ENCODE data around the gene THOC5. TPM values are rescaled to one million over a fixed set of nuclear protein-coding genes. Genes with fewer than 3 reads are reported as not detected.
"Not testable (repeated sequence)": the region's sequence is repeated elsewhere in the genome, so short reads cannot be mapped to it uniquely, and the experiment has no call there.

THOC5 gene
- total RNA-seq, 1 donor from 2014 or later, result 80.3 TPM

DNA sequence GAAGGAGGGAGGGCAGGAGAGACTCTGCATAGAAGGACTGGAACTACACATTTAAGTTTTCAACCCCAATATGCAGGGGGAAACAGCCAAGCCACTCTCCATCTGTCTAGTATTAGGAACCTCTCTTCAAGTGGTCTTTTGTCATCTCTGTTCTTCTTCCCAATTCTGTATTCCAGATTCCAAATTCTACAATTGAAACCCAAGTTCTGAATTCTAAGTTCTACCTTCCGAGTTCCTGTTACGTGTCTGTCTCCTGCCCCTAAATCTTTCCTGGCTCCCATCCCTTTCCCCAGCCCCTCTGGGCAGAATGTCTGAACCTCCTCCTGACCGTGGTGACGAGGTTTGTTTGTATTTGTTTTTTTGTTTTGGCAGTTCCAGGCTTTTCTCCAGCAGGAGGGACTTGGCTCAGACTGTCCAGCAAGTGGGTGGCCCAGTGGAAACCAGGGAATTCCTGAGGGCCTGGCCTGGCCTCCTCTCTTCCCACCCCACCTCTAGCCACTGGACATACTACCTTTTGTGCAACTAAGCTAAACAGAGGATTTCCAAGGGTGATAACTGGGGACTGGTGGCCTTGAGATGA lies 1.6 kb upstream of the THOC5 start:
- no peaks in the 10 kb centered on the region for H3K27me3 Mint-ChIP-seq
- TF ChIP-seq, protein P1, sequence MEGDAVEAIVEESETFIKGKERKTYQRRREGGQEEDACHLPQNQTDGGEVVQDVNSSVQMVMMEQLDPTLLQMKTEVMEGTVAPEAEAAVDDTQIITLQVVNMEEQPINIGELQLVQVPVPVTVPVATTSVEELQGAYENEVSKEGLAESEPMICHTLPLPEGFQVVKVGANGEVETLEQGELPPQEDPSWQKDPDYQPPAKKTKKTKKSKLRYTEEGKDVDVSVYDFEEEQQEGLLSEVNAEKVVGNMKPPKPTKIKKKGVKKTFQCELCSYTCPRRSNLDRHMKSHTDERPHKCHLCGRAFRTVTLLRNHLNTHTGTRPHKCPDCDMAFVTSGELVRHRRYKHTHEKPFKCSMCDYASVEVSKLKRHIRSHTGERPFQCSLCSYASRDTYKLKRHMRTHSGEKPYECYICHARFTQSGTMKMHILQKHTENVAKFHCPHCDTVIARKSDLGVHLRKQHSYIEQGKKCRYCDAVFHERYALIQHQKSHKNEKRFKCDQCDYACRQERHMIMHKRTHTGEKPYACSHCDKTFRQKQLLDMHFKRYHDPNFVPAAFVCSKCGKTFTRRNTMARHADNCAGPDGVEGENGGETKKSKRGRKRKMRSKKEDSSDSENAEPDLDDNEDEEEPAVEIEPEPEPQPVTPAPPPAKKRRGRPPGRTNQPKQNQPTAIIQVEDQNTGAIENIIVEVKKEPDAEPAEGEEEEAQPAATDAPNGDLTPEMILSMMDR (IDR thresholded peaks at IDR 0.05; ENCODE audit: unreplicated experiment), result no peak
- H3K9me3 Mint-ChIP-seq (ENCODE audit: low read depth), result peaks cover 3% of the 10 kb centered on the region
- peaks cover 6% of the 10 kb centered on the region for H3K4me1 Mint-ChIP-seq (ENCODE audit: low read depth)
- H3K4me3 Mint-ChIP-seq (ENCODE audit: low read depth), result peak overlapping the region; percentile 21
- no peak for DNase-seq (ENCODE audit: low spot score, unreplicated experiment)
- H3K27ac Mint-ChIP-seq, result peak overlapping the region; percentile 57
- peaks cover 29% of the 10 kb centered on the region for H3K36me3 Mint-ChIP-seq (ENCODE audit: insufficient read depth)

DNA sequence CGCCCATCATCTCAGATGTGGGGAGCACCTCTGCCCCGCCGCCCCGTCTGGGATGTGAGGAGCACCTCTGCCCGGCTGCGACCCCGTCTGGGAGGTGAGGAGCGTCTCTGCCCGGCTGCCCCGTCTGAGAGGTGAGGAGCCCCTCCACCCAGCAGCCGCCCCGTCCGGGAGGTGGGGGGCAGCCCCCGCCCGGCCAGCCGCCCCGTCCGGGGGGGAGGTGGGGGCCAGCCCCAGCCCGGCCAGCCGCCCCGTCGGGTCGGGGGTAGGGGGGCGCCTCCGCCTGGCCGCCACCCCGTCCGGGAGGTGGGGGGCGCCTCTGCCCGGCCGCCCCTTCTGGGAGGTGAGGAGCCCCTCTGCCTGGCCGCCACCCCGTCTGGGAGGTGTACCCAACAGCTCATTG lies 1.2 kb downstream of the THOC5 start:
- DNase-seq (ENCODE audit: low spot score, unreplicated experiment); H3K9me3 Mint-ChIP-seq (ENCODE audit: low read depth); H3K4me1 Mint-ChIP-seq (ENCODE audit: low read depth); H3K27me3 Mint-ChIP-seq: not testable (repeated sequence)
- H3K4me3 Mint-ChIP-seq (ENCODE audit: low read depth), result peak overlapping the region; percentile 90
- H3K36me3 Mint-ChIP-seq (ENCODE audit: insufficient read depth), result peaks cover 34% of the 10 kb centered on the region
- H3K27ac Mint-ChIP-seq, result peak overlapping the region; percentile 97

DNA sequence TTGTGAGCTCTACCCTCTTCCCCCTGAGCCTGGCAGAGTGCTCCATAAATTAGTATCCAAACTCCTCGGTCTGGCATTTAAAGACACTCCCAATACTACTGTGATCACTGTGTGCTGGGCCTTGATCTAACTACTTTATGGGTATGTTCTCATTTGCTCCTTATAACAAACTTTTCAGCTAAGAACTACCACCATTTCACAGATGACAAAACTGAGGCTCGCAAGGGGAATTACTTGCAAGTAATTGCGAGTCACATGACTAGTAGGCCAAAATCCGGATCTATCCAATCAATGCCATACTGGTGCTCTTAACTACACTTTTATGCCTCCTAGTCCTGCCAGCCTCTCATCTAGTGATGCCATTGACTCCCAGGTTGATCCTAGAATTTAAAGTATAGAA lies 3.6 kb downstream of the THOC5 start:
- Mint-ChIP-seq H3K36me3 (ENCODE audit: insufficient read depth) (peaks cover 31% of the 10 kb centered on the region), H3K4me1 (ENCODE audit: low read depth) (peaks cover 6% of the 10 kb centered on the region), H3K9me3 (ENCODE audit: low read depth) (peaks cover 3% of the 10 kb centered on the region), H3K27me3 (no peaks in the 10 kb centered on the region), H3K27ac (no peak overlapping the region), H3K4me3 (ENCODE audit: low read depth) (no peak overlapping the region)
- DNase-seq (ENCODE audit: low spot score, unreplicated experiment), result no peak
- TF ChIP-seq, protein P1 (IDR thresholded peaks at IDR 0.05; ENCODE audit: unreplicated experiment), result no peak

DNA sequence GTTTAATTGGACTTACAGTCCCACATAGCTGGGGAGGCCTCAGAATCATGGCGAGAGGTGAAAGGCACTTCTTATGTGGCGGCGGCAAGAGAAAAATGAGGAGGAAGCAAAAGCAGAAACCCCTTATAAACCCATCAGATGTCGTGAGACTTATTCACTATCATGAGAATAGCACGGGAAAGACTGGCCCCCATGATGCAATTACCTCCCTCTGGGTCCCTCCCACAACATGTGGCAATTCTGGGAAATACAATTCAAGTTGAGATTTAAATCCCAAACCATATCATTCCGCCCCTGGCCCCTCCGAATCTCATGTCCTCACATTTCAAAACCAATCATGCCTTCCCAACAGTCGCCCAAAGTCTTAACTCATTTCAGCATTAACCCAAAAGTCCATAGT lies 8.5 kb downstream of the THOC5 start:
- not testable (repeated sequence) for H3K27me3 Mint-ChIP-seq; H3K27ac Mint-ChIP-seq; DNase-seq (ENCODE audit: low spot score, unreplicated experiment); H3K4me1 Mint-ChIP-seq (ENCODE audit: low read depth); H3K9me3 Mint-ChIP-seq (ENCODE audit: low read depth); H3K4me3 Mint-ChIP-seq (ENCODE audit: low read depth)
- peaks cover 39% of the 10 kb centered on the region for H3K36me3 Mint-ChIP-seq (ENCODE audit: insufficient read depth)

DNA sequence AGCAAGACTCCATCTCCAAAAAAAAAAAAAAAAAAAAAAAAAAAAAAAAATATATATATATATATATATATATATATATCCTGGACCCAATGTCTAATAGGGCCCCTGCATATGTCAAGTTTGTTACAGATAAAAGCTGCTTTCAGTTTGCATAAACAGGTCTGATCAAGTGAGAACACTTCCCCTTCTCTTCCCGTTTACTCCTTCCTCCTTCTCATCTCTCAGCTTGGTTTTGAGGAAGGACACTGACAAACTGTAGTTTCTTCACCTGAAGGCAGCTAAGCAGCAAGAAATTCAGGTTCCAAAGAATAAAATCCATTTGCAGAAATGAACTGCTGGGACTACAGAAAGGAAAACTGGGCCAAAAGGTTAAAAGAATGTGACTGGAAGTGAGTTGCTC lies 11.7 kb downstream of the THOC5 start:
- Mint-ChIP-seq H3K36me3 (ENCODE audit: insufficient read depth) (peaks cover 32% of the 10 kb centered on the region), H3K9me3 (ENCODE audit: low read depth) (no peaks in the 10 kb centered on the region), H3K27me3 (no peaks in the 10 kb centered on the region), H3K4me1 (ENCODE audit: low read depth) (no peaks in the 10 kb centered on the region), H3K27ac (no peak overlapping the region), H3K4me3 (ENCODE audit: low read depth) (no peak overlapping the region)
- no peak for DNase-seq (ENCODE audit: low spot score, unreplicated experiment)
- TF ChIP-seq, protein P1 (IDR thresholded peaks at IDR 0.05; ENCODE audit: unreplicated experiment), result no peak

DNA sequence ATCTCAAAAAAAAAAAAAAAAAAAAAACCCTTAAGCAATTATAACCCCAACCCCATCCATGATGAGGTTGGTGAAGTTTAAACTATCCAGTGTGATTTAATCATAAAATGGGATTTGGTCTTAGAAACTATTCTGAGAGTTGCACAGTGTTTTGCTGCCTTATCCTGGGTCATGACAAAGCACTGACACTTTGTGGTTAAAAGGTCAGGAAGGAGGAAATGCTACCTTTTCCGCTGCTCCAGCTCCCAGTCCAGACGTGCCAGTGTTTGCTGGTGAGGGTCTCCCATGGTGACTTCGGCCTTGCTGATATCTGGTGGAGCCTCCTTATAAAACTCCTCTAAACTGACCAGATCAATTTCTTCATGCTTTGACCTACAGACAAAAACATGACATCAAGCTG lies 14.5 kb downstream of the THOC5 start:
- H3K9me3 Mint-ChIP-seq (ENCODE audit: low read depth), result no peaks in the 10 kb centered on the region
- DNase-seq (ENCODE audit: low spot score, unreplicated experiment), result no peak
- no peak overlapping the region for H3K27ac Mint-ChIP-seq
- TF ChIP-seq, protein P1 (IDR thresholded peaks at IDR 0.05; ENCODE audit: unreplicated experiment), result no peak
- no peaks in the 10 kb centered on the region for H3K4me1 Mint-ChIP-seq (ENCODE audit: low read depth)
- H3K36me3 Mint-ChIP-seq (ENCODE audit: insufficient read depth), result peaks cover 42% of the 10 kb centered on the region
- no peak overlapping the region for H3K4me3 Mint-ChIP-seq (ENCODE audit: low read depth)
- H3K27me3 Mint-ChIP-seq, result no peaks in the 10 kb centered on the region
